ENCODE results near the gene LIPG. TPM values are rescaled to one million over a fixed set of nuclear protein-coding genes. Genes with fewer than 3 reads are reported as not detected.

Gene LIPG
- total RNA-seq, 4 donors from 2014 or later = 230 to 981 (median 515) TPM

- no peak overlapping the region for H3K4me3 ChIP-seq (replicated peaks in 1 of 3)
- WGBS, 2 donors = 76 to 83% methylated on average over 10 of the region's 10 CpGs
- H3K27me3 ChIP-seq = no peaks in the 10 kb centered on the region
- no peak for TF ChIP-seq POLR2A (IDR thresholded peaks at IDR 0.05)
- no peak for TF ChIP-seq CTCF (IDR thresholded peaks at IDR 0.05)
- no peaks in the 10 kb centered on the region for H3K9me3 ChIP-seq
- H3K27ac ChIP-seq = peak overlapping the region in 1 of 3 donors; percentile 13
- no peak for DNase-seq
- no peaks in the 10 kb centered on the region for H3K36me3 ChIP-seq
- peaks cover 23 to 25% of the 10 kb centered on the region in 2 donors for H3K4me1 ChIP-seq
- intact Hi-C loops (cut with DNase I) = no loop called here
Observed at GRCh38 chr18:49645841-49646351, 84.0 kb downstream of the LIPG start.

- Histone ChIP-seq H3K4me1 (peaks cover 29 to 35% of the 10 kb centered on the region in 2 donors), H3K27me3 (no peaks in the 10 kb centered on the region), H3K4me3 (replicated peaks in 1 of 3) (no peak overlapping the region), H3K9me3 (no peaks in the 10 kb centered on the region), H3K36me3 (no peaks in the 10 kb centered on the region), H3K27ac (peak overlapping the region in 2 of 3 donors; percentile 13 to 41)
- no peak for TF ChIP-seq CTCF (IDR thresholded peaks at IDR 0.05)
- TF ChIP-seq POLR2A (IDR thresholded peaks at IDR 0.05) = no peak
- intact Hi-C loops (cut with DNase I) = no loop called here
- WGBS, 2 donors = 75 to 80% methylated on average over 3 of the region's 3 CpGs
- DNase-seq = no peak
Observed at GRCh38 chr18:49646873-49647272, 85.0 kb downstream of the LIPG start.

- no peak overlapping the region for H3K27ac ChIP-seq
- no peak overlapping the region for H3K4me3 ChIP-seq (replicated peaks in 1 of 3)
- TF ChIP-seq POLR2A (IDR thresholded peaks at IDR 0.05) (no peak), CTCF (IDR thresholded peaks at IDR 0.05) (no peak)
- H3K4me1 ChIP-seq = peaks cover 30 to 43% of the 10 kb centered on the region in 2 donors
- H3K36me3 ChIP-seq = no peaks in the 10 kb centered on the region
- intact Hi-C loops (cut with DNase I) = no loop called here
- WGBS, 2 donors = 83 to 95% methylated on average over 8 of the region's 8 CpGs
- H3K27me3 ChIP-seq = no peaks in the 10 kb centered on the region
- H3K9me3 ChIP-seq = no peaks in the 10 kb centered on the region
- no peak for DNase-seq
Observed at GRCh38 chr18:49647496-49648168, 85.8 kb downstream of the LIPG start.

- Histone ChIP-seq H3K27ac (peak overlapping the region in 1 of 3 donors; percentile 24), H3K4me3 (replicated peaks in 1 of 3) (no peak overlapping the region), H3K9me3 (no peaks in the 10 kb centered on the region), H3K36me3 (no peaks in the 10 kb centered on the region), H3K4me1 (peaks cover 37 to 47% of the 10 kb centered on the region in 2 donors), H3K27me3 (no peaks in the 10 kb centered on the region)
- no peak for DNase-seq
- TF ChIP-seq CTCF (IDR thresholded peaks at IDR 0.05) (no peak), POLR2A (IDR thresholded peaks at IDR 0.05) (no peak)
- intact Hi-C loops (cut with DNase I) = no loop called here
- 94 to 97% methylated on average over 5 of the region's 5 CpGs for WGBS, 2 donors
Observed at GRCh38 chr18:49648326-49648725, 86.5 kb downstream of the LIPG start.

Other genes with a start within 250 kb of the LIPG start
- gene DYM, start 101.4 kb upstream of the LIPG start, total RNA-seq = 100 to 1,000 TPM; 103 to 136 (median 112) TPM
- gene C18orf32, start 74.8 kb upstream of the LIPG start, total RNA-seq = 10 to 100 TPM; 42.7 to 85.6 (median 65.0) TPM
- 1,000 to 10,000 TPM; 1,085 to 2,686 (median 1,511) TPM for gene RPL17, start 69.6 kb upstream of the LIPG start, total RNA-seq